Raji (cell line): ENCODE results near the gene DAZAP1.

Source experiments
- POLR2A ChIP-seq: IDR thresholded peaks from 2 replicates; pipeline ENCODE4 v1.6.1; 2011; ENCODE audit warnings: low read depth, low read length, control low read depth; ENCODE audit not compliant: insufficient read depth

DAZAP1 gene

GRCh38 chr19:1471010-1471514 is 63.7 kb downstream of the DAZAP1 start:
- no peak for TF ChIP-seq POLR2A

GRCh38 chr19:1471515-1472160 is 64.3 kb downstream of the DAZAP1 start:
- no peak for TF ChIP-seq POLR2A

DNA sequence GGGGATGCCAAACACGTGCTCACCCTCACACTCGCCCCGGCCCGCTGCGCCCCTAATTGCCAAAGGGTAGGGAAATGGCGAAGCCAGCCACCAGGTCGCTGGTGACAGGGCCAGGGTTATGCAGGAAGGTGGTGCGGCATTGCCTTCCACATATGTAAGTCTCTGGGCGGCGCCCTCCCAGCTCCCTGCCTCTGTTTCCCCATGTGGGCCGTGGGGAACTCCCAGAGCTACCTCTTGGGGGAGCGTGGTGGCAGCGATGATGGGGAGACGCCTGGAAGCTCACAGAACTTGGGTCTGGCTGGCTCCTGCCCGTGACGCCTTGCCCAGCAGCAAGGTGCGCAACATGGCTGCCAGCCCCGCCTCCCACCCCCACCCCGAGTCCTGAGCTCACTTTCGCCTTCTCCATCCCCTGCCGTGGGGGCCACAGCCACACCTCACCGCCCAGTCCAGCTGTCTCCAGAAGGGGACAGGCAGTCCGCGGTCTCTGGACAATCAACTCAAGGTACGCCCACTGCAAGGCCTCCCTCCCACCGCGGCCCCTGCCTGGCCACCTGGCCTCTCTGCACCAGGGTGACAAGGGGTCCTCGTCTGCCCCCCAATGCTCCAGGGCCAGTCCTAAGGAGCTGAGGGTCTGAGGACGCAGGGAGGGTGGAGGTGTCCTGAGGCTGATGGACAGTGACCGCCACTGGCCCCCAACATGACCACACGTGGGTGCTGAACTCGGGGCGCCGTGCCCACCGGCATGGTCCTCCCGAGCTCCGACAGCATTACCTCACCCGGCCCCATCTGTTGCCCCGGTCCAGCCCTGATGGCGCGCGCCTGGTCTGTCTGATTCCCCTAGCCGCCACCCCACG is 65.1 kb downstream of the DAZAP1 start:
- no peak for TF ChIP-seq POLR2A

GRCh38 chr19:1473085-1473851 is 65.9 kb downstream of the DAZAP1 start:
- TF ChIP-seq POLR2A: no peak

- no peak for TF ChIP-seq POLR2A
Measured at GRCh38 chr19:1474011-1474764, 66.8 kb downstream of the DAZAP1 start.

- TF ChIP-seq POLR2A: no peak
Measured at GRCh38 chr19:1474765-1475351, 67.5 kb downstream of the DAZAP1 start.

DNA sequence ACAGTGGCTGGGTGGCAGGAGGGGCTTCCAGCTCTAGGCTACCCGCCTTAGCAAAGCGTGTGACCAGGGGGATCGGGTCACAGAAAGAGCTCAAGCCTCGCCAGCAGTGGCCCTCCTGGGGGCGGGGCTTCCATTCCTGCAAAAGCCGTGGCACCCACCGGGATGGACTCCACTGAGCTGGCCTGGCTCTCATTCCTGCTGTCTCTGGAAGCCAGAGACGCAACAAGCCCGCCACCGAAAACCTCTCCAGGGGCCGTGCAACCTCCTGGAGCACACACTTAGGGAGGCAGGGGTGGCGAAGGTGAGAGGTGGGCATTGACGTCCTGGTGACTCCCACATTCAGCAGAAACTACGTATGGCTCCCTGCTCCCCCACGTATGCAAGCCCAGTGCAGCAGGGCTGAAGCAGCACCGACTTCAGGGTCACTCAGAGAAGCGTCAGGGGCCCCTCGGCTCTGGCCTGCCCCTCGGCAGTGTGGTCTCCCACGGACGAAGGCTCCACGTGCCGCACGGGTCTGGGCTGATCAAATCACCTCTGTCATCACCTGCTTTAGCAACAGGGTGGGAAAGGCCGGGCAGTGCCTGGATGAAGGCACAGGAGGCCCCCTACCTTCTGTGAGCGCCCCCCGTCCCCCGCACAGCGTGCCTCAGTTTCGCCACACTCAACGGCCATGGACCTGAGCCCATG is 68.5 kb downstream of the DAZAP1 start:
- no peak for TF ChIP-seq POLR2A

DNA sequence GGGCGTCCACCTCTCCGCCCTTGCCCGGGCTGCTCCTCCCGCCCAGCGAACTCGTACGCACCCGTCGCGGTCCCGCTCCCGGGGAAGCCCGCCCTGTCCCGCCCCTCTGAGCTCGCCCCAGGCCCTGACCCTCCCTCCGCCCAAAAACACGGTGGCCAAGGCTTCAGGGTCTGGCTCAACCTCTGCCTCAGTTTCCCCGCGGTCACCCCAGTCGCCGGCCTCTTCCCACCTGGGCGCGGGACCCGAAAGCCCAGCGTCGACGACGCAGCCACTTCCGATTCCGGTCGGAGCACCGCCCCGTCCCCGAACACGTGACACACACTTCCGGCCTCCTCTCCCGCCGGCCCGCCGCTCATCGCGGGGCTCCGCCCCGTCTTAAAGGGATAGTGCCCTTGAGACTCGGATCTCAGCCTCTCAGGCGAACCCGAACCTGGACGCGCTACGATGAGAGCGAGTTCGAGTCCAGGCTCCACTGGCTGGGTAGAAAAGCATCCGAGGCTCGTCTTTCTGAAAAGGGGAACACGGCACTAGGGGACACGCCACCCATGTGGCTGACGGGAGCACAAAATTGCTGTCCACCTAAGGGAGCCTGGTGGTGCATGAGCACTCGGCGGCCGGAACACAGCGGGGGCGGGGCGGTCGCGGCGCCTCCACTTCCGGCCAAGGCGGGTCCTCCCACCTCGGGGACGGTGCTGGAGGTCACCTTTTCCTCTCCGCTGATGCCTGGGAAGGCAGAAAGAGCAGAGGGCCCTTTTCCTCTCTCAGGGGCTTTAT is 71.7 kb downstream of the DAZAP1 start, which contains the start of gene C19orf25:
C19orf25 (minus strand) TSS at position 282 of the 774 bp plus-strand sequence. CDS start 312 bp downstream, outside the sequence.
- TF ChIP-seq POLR2A: peak; percentile 85

GRCh38 chr19:1481224-1481892 is 74.0 kb downstream of the DAZAP1 start:
- no peak for TF ChIP-seq POLR2A

DNA sequence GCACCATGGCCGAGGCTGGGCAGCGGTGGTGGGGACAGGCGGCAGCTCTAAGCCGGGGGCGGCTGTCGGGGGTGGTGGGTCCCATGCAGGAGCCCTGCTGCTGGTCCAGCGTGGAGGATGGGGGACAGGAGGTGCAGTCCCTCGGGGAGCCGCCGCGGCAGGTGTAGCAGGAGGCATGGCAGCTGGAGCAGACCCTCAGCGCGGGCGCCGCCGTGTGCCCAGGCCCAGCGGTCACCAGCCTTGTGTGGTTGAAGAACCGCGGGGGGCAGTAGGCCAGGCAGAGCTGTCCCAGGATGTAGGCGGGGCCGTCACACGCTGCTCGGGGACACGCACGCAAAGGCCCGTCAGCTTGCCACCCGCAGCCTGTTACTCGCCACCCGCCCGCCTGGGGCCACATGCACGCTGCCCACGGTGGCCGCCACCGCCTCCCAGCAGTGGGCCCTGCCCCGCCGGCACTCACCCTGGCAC is 74.5 kb downstream of the DAZAP1 start:
- TF ChIP-seq POLR2A: no peak

GRCh38 chr19:1482361-1483130 is 75.2 kb downstream of the DAZAP1 start:
- no peak for TF ChIP-seq POLR2A
